ENCODE data around the gene LCOR. TPM values are rescaled to one million over a fixed set of nuclear protein-coding genes. Genes with fewer than 3 reads are reported as not detected.

Gene LCOR
- total RNA-seq, 2 experiments from 2014 or later, result 31.1 to 32.0 TPM

- no peak for DNase-seq
- CTCF ChIA-PET, result interaction anchor here (1.1 kb wide), 1 partner anchor 17 kb away, joined by 3 read pairs; no protein-coding TSS in a partner anchor
- no peak overlapping the region for H3K27ac Mint-ChIP-seq
- H3K4me3 Mint-ChIP-seq, result no peak overlapping the region
- no peaks in the 10 kb centered on the region for H3K36me3 Mint-ChIP-seq (ENCODE audit: low read depth)
- POLR2A ChIA-PET, result no interaction called here
- no peaks in the 10 kb centered on the region for H3K9me3 Mint-ChIP-seq
- H3K4me1 Mint-ChIP-seq, result peaks cover 15% of the 10 kb centered on the region
- H3K27me3 Mint-ChIP-seq, result no peaks in the 10 kb centered on the region
Measured at GRCh38 chr10:97020452-97021400, 188.6 kb downstream of the LCOR start.

DNA sequence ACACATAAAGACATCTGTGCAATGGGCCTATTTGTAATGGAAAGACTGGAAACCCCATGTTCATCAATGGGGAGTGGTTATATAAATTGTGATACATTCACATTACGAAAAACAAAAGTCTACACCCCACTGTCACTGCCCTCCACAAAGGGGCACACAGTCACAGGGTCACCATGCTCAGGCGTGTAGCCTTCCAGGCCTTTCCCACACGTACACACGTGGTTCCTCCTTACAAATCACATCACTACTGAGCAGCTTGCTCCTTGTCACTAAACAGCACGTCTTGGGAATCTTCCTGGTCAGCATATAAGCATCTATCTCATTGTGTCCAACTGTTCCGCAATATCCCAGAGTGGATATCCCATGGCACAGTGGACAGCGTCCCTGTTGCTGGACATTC lies 190.5 kb downstream of the LCOR start:
- Mint-ChIP-seq H3K9me3 (no peaks in the 10 kb centered on the region), H3K27me3 (no peaks in the 10 kb centered on the region), H3K4me1 (peaks cover under 1% of the 10 kb centered on the region), H3K36me3 (ENCODE audit: low read depth) (no peaks in the 10 kb centered on the region), H3K4me3 (no peak overlapping the region), H3K27ac (no peak overlapping the region)
- no peak for DNase-seq
- POLR2A ChIA-PET, result no interaction called here
- CTCF ChIA-PET, result interaction anchor here (2.0 kb wide), 1 partner anchor 14 kb away, joined by 7 read pairs; no protein-coding TSS in a partner anchor

DNA sequence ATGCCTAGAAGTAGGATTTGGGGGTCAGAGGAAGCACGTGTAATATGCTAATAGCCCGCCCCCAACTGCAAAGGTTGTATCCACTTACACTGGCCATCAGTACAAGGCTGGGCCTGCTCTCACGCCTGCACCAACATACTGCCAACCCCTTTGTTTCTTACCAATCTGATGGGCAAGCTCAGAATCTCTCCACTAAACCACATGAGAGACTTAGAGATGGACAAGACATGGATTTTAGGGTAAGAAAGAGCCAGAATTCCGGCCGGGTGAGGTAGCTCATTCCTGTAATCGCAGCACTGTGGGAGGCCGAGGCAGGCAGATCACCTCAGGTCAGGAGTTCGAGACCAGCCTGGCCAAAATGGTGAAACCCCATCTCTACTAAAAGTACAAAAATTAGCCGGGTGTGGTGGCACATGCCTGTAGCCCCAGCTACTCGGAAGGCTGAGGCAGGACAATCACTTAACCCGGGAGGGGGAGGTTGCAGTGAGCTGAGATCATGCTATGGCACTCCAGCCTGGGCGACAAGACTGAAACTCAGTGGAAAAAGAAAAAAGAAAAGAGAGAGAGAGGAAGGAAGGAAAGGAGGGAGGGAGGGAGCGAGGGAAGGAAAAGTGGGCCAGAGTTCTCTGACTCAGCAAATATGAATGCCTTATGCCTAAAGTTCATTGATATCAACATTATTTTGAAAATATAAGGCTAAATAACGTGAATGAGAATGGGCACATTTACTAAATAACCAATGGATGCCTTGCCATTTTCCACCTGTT lies 191.5 kb downstream of the LCOR start:
- no peaks in the 10 kb centered on the region for H3K36me3 Mint-ChIP-seq (ENCODE audit: low read depth)
- no peak overlapping the region for H3K27ac Mint-ChIP-seq
- no peak for DNase-seq
- H3K4me1 Mint-ChIP-seq, result no peaks in the 10 kb centered on the region
- H3K9me3 Mint-ChIP-seq, result no peaks in the 10 kb centered on the region
- H3K4me3 Mint-ChIP-seq, result no peak overlapping the region
- no peaks in the 10 kb centered on the region for H3K27me3 Mint-ChIP-seq
- ChIA-PET CTCF (interaction anchor here (0.6 to 2.0 kb wide), 2 partner anchors 13 to 58 kb away, joined by 3 to 7 read pairs; no protein-coding TSS in a partner anchor), POLR2A (no interaction called here)

DNA sequence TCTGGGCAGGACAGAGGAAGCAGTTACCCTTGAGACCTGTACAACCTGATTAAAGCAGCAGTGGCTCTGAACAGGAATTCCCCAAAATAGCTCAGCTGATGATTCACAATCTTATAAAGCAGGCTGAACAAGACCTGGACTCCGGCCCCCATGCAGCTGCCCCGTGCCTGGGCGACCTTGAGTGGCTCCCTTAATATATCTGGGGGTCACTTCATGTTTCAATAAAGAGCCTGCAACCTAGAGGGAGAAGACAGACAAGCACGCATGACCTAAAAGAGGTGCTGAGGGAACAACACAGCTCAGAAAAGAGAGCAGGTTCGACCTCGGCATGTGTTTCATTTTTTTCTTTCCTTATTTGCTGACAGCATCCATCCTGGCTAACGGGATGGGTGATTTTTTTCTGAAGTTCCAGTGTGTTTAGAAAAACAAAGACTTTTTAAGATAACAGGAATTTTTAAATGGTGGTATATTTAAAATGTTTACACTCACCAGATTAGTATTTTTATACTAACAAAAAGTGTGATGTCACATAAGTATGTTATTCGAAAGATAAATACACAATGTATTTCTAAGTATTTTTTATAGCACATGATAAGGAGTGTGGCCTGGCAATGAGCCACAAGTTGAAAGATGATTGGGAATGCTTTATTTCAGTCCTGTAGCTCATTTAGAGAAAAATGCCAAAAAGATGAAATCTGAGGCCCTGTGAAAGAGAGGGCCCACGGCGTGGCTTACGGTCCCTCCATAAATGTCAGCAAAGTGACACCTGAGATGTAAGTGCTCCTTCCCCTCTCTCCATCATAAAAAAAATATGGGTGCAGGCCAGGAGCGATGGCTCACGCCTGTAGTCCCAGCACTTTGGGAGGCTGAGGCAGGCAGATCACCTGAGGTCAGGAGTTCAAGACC lies 192.3 kb downstream of the LCOR start:
- no peaks in the 10 kb centered on the region for H3K4me1 Mint-ChIP-seq
- H3K27ac Mint-ChIP-seq, result no peak overlapping the region
- CTCF ChIA-PET, result interaction anchor here (0.7 to 2.1 kb wide), 10 partner anchors 10 to 195 kb away, joined by 3 to 15 read pairs (median 4); no protein-coding TSS in a partner anchor
- POLR2A ChIA-PET, result no interaction called here
- H3K4me3 Mint-ChIP-seq, result no peak overlapping the region
- H3K36me3 Mint-ChIP-seq (ENCODE audit: low read depth), result no peaks in the 10 kb centered on the region
- H3K27me3 Mint-ChIP-seq, result peaks cover 3% of the 10 kb centered on the region
- DNase-seq, result no peak
- no peaks in the 10 kb centered on the region for H3K9me3 Mint-ChIP-seq

- Mint-ChIP-seq H3K27me3 (peaks cover 3% of the 10 kb centered on the region), H3K36me3 (ENCODE audit: low read depth) (no peaks in the 10 kb centered on the region), H3K4me3 (no peak overlapping the region), H3K9me3 (no peaks in the 10 kb centered on the region), H3K27ac (no peak overlapping the region), H3K4me1 (no peaks in the 10 kb centered on the region)
- ChIA-PET CTCF (interaction anchor here (0.6 to 2.1 kb wide), 22 partner anchors 9 to 549 kb away, joined by 3 to 15 read pairs (median 4); no protein-coding TSS in a partner anchor), POLR2A (no interaction called here)
- DNase-seq, result peak; percentile 65
Measured at GRCh38 chr10:97025613-97026242, 193.6 kb downstream of the LCOR start.

- Mint-ChIP-seq H3K27me3 (peaks cover 3% of the 10 kb centered on the region), H3K4me1 (no peaks in the 10 kb centered on the region), H3K9me3 (no peaks in the 10 kb centered on the region), H3K4me3 (no peak overlapping the region), H3K36me3 (ENCODE audit: low read depth) (no peaks in the 10 kb centered on the region), H3K27ac (no peak overlapping the region)
- ChIA-PET CTCF (interaction anchor here (2.4 kb wide), 1 partner anchor 9 kb away, joined by 10 read pairs; no protein-coding TSS in a partner anchor), POLR2A (no interaction called here)
- DNase-seq, result no peak
Measured at GRCh38 chr10:97028126-97028831, 196.2 kb downstream of the LCOR start.

DNA sequence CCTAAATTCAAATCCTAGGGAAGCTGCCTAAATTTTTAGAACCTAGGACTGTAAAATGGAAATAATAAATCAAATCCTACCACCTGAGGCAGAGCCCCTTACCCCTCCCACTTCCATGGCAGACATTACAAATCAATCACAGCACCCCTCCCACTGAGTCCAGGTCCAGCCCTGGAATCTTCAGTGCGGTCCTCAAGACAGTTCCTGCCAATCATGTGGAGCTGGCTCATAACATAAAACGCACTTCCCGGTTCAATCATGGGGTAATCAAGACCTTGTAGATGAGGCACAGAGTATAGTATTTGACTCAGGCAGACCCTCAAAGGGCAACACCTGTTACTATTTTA lies 196.7 kb downstream of the LCOR start:
- H3K27ac Mint-ChIP-seq, result no peak overlapping the region
- ChIA-PET CTCF (interaction anchor here (2.4 kb wide), 1 partner anchor 8 kb away, joined by 10 read pairs; no protein-coding TSS in a partner anchor), POLR2A (no interaction called here)

GRCh38 chr10:97029271-97029670 lies 197.2 kb downstream of the LCOR start:
- ChIA-PET CTCF (no interaction called here), POLR2A (no interaction called here)
- Mint-ChIP-seq H3K4me1 (no peaks in the 10 kb centered on the region), H3K27me3 (peaks cover 3% of the 10 kb centered on the region), H3K27ac (no peak overlapping the region), H3K9me3 (no peaks in the 10 kb centered on the region), H3K36me3 (ENCODE audit: low read depth) (no peaks in the 10 kb centered on the region), H3K4me3 (no peak overlapping the region)
- DNase-seq, result no peak

More for the DNA sequence above, 196.7 kb downstream of the LCOR start:
- Mint-ChIP-seq H3K9me3 (no peaks in the 10 kb centered on the region), H3K36me3 (ENCODE audit: low read depth) (no peaks in the 10 kb centered on the region), H3K4me3 (no peak overlapping the region), H3K4me1 (no peaks in the 10 kb centered on the region), H3K27me3 (peaks cover 3% of the 10 kb centered on the region)
- no peak for DNase-seq

DNA sequence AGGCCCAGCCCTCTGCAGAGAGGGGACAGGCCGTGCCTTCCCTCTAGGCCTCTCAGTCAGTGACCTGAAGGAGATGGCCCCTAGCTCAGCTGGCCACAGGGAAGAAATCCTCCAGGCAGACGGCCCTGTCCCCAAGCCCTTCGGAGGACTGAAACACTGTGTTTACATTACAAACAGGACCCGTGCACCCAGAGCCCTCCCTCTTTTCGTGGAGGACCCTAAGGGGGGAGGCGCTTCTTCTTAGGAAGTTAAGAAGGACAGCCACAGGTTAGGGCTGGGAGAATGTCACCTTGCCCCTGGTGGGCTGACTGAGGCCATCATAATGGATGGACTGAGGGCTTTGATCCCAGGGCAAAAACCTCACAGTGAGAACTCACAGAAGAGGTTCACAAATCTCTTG lies 198.8 kb downstream of the LCOR start:
- Mint-ChIP-seq H3K9me3 (no peaks in the 10 kb centered on the region), H3K27ac (no peak overlapping the region), H3K36me3 (ENCODE audit: low read depth) (no peaks in the 10 kb centered on the region), H3K4me1 (no peaks in the 10 kb centered on the region), H3K27me3 (peaks cover 3% of the 10 kb centered on the region), H3K4me3 (no peak overlapping the region)
- ChIA-PET POLR2A (no interaction called here), CTCF (no interaction called here)
- DNase-seq, result no peak

DNA sequence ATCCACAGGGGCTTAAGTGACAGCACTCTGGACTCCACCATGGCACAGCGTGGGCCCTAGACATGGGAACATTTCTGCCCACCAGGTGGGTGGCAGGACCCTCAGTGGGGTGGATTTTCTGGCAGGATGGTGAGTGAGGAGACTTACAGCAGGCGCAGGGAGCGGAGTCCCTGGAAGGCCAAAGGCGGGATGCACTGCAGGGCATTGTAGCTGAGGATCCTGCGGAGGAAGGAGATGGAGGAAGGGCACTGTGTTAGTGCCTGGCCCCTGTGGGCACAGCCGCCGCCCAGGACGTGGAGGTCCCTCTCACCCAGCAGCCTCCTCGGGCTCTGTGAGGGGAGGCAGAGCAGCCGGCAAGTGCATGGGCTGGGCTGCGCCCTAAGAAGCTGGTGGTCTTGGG lies 199.4 kb downstream of the LCOR start:
- CTCF ChIA-PET, result no interaction called here
- no peaks in the 10 kb centered on the region for H3K4me1 Mint-ChIP-seq
- H3K27ac Mint-ChIP-seq, result no peak overlapping the region
- no peak for DNase-seq
- H3K36me3 Mint-ChIP-seq (ENCODE audit: low read depth), result no peaks in the 10 kb centered on the region
- H3K4me3 Mint-ChIP-seq, result no peak overlapping the region
- POLR2A ChIA-PET, result no interaction called here
- H3K9me3 Mint-ChIP-seq, result no peaks in the 10 kb centered on the region
- H3K27me3 Mint-ChIP-seq, result peaks cover 3% of the 10 kb centered on the region

DNA sequence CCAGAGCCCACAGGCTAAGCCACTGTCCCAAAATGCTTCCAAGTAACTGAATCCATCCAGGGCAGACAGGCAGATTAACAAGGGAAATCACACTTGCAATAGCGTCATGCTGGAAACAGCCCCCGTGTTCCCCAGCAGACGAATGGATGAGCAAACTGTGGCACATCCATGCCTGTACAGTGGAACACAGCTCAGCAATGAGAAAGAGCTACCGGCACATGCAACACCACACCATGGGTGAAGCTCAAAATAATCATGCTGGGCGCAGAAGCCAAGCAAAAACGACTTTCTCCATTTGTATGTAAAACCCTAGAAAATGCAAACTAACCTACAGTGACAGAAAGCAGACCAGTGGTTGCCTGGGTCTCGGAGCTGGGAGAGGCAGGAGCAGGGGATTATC lies 200.5 kb downstream of the LCOR start:
- ChIA-PET POLR2A (interaction anchor here (0.6 kb wide), 2 partner anchors 21 to 168 kb away, joined by 6 read pairs; no protein-coding TSS in a partner anchor), CTCF (interaction anchor here (1.5 kb wide), 1 partner anchor 178 kb away, joined by 4 read pairs; no protein-coding TSS in a partner anchor)
- no peak overlapping the region for H3K27ac Mint-ChIP-seq

More for the DNA sequence above, 200.5 kb downstream of the LCOR start:
- Mint-ChIP-seq H3K9me3 (no peaks in the 10 kb centered on the region), H3K4me3 (no peak overlapping the region), H3K27me3 (peaks cover 3% of the 10 kb centered on the region), H3K36me3 (ENCODE audit: low read depth) (no peaks in the 10 kb centered on the region), H3K4me1 (peaks cover 5% of the 10 kb centered on the region)
- no peak for DNase-seq

All from activated CD4-positive, alpha-beta T cell treated with anti-CD3 and anti-CD28 coated beads, Interleukin-2, amount 10 ng/mL, durations not matched to agents 7 days and 5 days (primary cell).